Thoracic aorta (tissue), 2 donors: ENCODE results near the gene R3HDM2. TPM values are rescaled to one million over a fixed set of nuclear protein-coding genes. Genes with fewer than 3 reads are reported as not detected.

Source experiments
- ATAC-seq: fragments of 150-250 bp; one replicate; pipeline ENCODE4 v1.8.0; 2017; ENCODE audit warnings: low read depth; ENCODE audit not compliant: insufficient number of reproducible peaks, low FRiP score
- DNase-seq: peaks from one replicate; pipeline ENCODE4 v3.0.0-alpha.2; 2020; ENCODE audit warnings: low spot score
- H3K27ac ChIP-seq, 2 donors: fragments of 200-600 bp; sonication (generic); 1 replicate in 1 of 2; 2 replicates in 1 of 2; pipeline ENCODE4 v1.5.1; 2016; ENCODE audit warnings: mild to moderate bottlenecking in 2 of 2, moderate library complexity in 2 of 2
- H3K27me3 ChIP-seq: fragments of 200-600 bp; sonication (generic); replicated peaks from 2 replicates; pipeline ENCODE4 v1.6.0; 2016; ENCODE audit warnings: mild to moderate bottlenecking; ENCODE audit not compliant: insufficient read depth
- H3K36me3 ChIP-seq: fragments of 200-600 bp; sonication (generic); one replicate; pipeline ENCODE4 v1.5.1; 2016
- H3K4me1 ChIP-seq, 2 donors: fragments of 200-600 bp; sonication (generic); 1 replicate in 1 of 2; 2 replicates in 1 of 2; pipeline versions ENCODE4 v1.5.1 to v1.6.0; 2016; ENCODE audit warnings: low read depth in 2 of 2, mild to moderate bottlenecking in 1 of 2; ENCODE audit not compliant: control insufficient read depth in 1 of 2
- H3K4me3 ChIP-seq: fragments of 200-600 bp; sonication (generic); 2 replicates; pipeline ENCODE4 v1.5.1; 2016; ENCODE audit warnings: mild to moderate bottlenecking
- H3K9me3 ChIP-seq: fragments of 200-600 bp; sonication (generic); 2 replicates; pipeline ENCODE4 v1.5.1; 2016
- CTCF ChIP-seq: fragments of 200-600 bp; sonication (generic); IDR thresholded peaks from one replicate; pipeline ENCODE4 v1.5.1; 2019; ENCODE audit warnings: antibody characterized with exemption
- total RNA-seq, 2 donors: library from RNA; depleted of rRNA; stranded (reverse); fragments of >200 nt; gene quantifications; one replicate each; pipeline versions ENCODE4 v1.1.0 to v1.2.3, GENCODE V29; 2016

R3HDM2 gene
- total RNA-seq, 2 donors from 2014 or later = 26.5 to 62.4 TPM

DNA sequence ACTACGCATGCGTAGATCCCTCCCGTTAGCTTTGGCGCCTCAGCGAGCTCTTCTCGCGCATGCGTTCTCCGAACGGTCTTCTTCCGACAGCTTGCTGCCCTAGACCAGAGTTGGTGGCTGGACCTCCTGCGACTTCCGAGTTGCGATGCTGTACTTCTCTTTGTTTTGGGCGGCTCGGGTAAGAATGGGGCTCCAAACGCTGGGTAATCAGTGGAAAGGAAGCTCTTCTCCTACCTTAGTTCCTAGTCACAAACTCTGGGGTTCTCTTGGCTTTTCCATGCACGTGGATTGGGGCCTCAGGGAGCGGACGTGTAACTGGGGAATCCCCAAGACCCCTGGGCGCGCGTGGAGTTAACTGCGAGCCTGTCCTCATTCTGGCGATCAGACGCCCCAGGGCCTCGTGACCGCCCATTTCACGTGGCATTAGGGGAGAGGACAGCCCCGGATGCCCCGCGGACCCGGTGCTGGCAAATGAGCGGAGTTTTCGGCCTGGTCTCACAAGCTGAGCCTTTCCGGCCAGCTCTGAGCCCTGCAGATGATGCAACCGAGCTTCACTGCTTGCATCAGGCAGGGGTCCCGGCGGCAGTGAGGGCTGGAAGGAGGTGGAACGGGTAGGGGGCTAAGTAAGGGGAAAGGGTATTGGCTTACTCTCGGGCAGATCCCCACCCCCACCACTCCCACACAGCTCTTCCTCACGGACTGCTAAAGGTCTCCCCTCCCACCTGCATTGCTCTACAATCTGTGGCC lies 201.0 kb downstream of the R3HDM2 start, which contains the start of gene SHMT2:
Gene SHMT2 (plus strand): TSS at position 78 of the 747 bp plus-strand sequence. CDS start 68 bp downstream, at position 146.
- peak; percentile 80 for ATAC-seq

GRCh38 chr12:57229046-57229633 lies 201.7 kb downstream of the R3HDM2 start:
- H3K9me3 ChIP-seq = no peaks in the 10 kb centered on the region
- peaks cover 18% of the 10 kb centered on the region for H3K36me3 ChIP-seq
- peak overlapping the region; percentile 76 for H3K4me3 ChIP-seq
- ATAC-seq (no peak), DNase-seq (no peak)
- TF ChIP-seq CTCF = peak; percentile 27
- H3K4me1 ChIP-seq = peaks cover 10 to 27% of the 10 kb centered on the region in 2 donors
- H3K27me3 ChIP-seq = peaks cover 7% of the 10 kb centered on the region
- H3K27ac ChIP-seq = peak overlapping the region in 1 of 2 donors; percentile 54

More for the DNA sequence above, 201.0 kb downstream of the R3HDM2 start, which contains the start of gene SHMT2:
- Histone ChIP-seq H3K27ac (peak within 1 kb of the TSS; percentile 54 to 84), H3K36me3 (peaks cover 18% of the 10 kb centered on the region), H3K27me3 (peaks cover 4% of the 10 kb centered on the region), H3K4me3 (peak within 1 kb of the TSS; percentile 76), H3K9me3 (no peaks in the 10 kb centered on the region), H3K4me1 (peaks cover 10 to 27% of the 10 kb centered on the region in 2 donors)
- DNase-seq = peak; percentile 76
- no peak for TF ChIP-seq CTCF

DNA sequence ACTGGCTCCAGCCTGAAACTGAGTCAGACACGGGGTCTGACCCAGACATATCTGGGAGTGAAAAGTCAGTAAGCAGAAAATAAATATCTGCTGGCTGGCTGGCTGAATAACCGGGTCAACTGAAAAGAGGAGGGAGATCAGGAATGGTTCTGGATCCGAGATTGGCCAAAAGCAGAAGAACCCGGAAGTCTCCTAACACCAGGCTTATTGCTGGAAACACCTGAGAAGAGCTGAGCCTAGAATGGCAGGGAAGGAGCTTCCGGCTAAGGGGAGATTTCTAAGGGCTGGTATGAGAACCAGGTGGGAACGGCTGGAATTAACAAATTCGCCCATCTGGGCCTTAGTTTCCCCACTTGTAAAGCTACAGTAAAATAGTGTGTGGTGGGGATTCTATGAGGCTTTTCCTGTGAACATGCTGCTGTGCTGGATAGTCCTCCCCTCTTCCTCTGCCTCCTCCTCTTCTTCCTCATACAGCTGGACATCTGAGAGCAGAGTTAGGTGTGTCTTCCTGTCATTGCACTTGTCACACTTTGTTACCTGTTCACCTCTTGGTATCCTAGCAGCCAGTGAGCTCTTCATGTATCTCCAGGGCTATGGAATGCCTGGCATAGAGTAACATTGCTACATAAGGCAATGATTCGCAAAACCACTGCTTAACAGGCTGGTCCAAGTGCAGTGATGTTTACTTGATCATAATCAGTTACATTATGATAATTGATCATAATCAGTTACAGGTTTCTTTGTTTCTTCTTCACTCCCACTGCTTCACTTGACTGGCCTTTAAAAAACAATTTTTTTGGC lies 203.3 kb downstream of the R3HDM2 start:
- H3K4me3 ChIP-seq = peak overlapping the region; percentile 47

GRCh38 chr12:57226588-57227314 lies 204.1 kb downstream of the R3HDM2 start:
- H3K27ac ChIP-seq = no peak overlapping the region
- DNase-seq (no peak), ATAC-seq (no peak)
- no peaks in the 10 kb centered on the region for H3K9me3 ChIP-seq
- H3K4me1 ChIP-seq = peaks cover 10 to 27% of the 10 kb centered on the region in 2 donors
- H3K27me3 ChIP-seq = peaks cover 13% of the 10 kb centered on the region
- no peak for TF ChIP-seq CTCF
- H3K36me3 ChIP-seq = no peaks in the 10 kb centered on the region
- H3K4me3 ChIP-seq = peak overlapping the region; percentile 47

More for the DNA sequence above, 203.3 kb downstream of the R3HDM2 start:
- Histone ChIP-seq H3K9me3 (no peaks in the 10 kb centered on the region), H3K27ac (no peak overlapping the region), H3K4me1 (peaks cover 10 to 27% of the 10 kb centered on the region in 2 donors), H3K27me3 (peaks cover 13% of the 10 kb centered on the region), H3K36me3 (peaks cover 5% of the 10 kb centered on the region)
- ATAC-seq (no peak), DNase-seq (no peak)
- TF ChIP-seq CTCF = no peak
